CD4-positive, alpha-beta T cell treated with Interleukin-17A for 4 hours (primary cell): ENCODE results near the gene DNAJC3.
"Not testable (repeated sequence)": the region's sequence is repeated elsewhere in the genome, so short reads cannot be mapped to it uniquely, and the experiment has no call there.

Source experiments
- DNase-seq: peaks from one replicate; pipeline ENCODE4 v3.0.0-alpha.2; 2020; ENCODE audit warnings: mixed read lengths

Gene DNAJC3, protein sequence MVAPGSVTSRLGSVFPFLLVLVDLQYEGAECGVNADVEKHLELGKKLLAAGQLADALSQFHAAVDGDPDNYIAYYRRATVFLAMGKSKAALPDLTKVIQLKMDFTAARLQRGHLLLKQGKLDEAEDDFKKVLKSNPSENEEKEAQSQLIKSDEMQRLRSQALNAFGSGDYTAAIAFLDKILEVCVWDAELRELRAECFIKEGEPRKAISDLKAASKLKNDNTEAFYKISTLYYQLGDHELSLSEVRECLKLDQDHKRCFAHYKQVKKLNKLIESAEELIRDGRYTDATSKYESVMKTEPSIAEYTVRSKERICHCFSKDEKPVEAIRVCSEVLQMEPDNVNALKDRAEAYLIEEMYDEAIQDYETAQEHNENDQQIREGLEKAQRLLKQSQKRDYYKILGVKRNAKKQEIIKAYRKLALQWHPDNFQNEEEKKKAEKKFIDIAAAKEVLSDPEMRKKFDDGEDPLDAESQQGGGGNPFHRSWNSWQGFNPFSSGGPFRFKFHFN

GRCh38 chr13:95676762-95677563 is at the start of gene DNAJC3:
DNAJC3 (plus strand) TSS chr13:95677139; CDS start chr13:95677256, 117 bp downstream.
- DNase-seq: peak; percentile 98

- no peak for DNase-seq
These were observed 49.3 kb upstream of the DNAJC3 start for GRCh38 chr13:95627590-95627989.

DNA sequence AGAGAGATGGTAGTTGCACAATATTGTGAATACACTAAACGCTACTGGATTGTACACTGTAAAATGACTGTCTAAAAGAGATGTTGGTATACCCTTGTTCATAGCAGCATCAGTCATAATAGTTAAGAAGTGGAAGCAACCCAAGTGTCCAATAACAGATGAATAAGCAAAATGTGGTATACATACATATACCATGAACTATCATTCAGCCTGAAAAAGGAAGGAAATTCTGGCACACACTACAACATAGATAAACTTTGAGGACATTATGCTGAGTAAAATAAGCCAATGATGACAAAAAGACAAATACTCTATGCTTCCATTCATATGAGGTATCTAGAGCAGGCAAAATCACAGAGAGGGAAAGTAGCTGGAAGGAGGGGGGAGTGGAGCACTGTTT is 48.5 kb upstream of the DNAJC3 start:
- no peak for DNase-seq

DNA sequence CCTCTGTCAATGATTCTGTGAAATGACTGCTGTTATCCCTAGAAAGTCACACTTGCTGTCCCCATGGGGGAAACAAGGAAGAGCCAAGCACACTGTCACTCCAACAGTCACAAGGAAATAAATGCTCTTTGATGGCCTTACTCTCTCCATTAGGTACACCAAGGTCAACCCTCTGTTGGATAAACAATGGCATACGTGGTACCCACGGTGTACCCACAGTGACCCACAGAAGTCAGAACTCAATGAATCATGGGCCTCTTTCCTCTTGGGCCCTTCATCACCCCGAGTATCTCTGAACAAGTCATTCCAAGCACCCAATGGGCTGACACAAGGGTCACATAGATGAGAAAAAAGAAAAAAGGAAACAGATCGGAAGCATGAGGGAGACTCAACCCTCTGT is 47.9 kb upstream of the DNAJC3 start:
- DNase-seq: no peak

GRCh38 chr13:95630593-95630992 is 46.3 kb upstream of the DNAJC3 start:
- DNase-seq: no peak

DNA sequence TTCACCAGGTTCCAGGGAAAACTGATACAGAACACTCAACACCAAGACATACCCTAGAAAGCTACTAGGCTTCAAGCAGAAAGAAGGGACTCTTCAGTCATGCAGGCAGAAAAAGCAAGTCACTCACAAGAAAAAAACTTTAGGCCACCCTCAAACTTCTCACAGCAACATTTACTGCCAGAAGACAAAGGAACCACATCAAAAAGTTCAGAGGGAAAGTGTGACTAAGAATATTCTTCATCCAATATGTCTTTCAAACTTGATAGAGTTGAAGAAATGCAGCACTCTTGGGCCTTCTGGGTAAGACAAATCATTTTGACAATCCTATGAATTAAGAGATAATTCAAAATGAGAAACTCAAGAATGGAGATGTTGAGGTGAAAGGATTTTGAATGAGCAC is 40.1 kb upstream of the DNAJC3 start:
- no peak for DNase-seq

- DNase-seq: no peak
These were observed 35.5 kb upstream of the DNAJC3 start for GRCh38 chr13:95641291-95642027.

DNA sequence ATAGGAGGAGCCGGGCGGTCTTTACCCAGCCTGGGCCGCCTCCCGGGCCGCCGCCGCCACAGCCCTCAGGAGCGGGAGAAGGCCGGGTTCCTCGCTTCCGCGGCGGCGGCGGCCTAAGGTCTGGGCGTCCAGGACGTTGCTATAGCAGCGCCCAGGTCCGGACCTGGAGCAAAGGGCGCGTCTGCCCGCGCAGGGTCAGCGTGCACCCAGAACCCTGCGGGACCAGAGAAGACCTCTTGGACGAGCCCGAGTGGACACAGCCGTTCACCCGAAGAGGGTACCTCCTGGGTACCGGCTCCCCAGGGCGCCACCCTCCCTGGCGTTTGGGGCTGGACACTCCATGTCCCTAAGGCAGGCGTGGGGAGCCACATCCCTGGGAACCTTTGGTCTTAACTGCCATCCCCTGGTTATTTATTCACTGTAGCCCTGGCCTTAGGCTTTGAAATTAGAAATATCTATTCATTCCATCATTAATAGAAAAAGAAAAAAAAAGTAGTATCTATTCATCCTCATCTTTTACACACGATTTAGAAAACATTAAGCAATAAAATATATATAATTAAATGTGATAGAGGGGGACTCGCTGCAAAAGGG is 34.8 kb upstream of the DNAJC3 start:
- no peak for DNase-seq

DNA sequence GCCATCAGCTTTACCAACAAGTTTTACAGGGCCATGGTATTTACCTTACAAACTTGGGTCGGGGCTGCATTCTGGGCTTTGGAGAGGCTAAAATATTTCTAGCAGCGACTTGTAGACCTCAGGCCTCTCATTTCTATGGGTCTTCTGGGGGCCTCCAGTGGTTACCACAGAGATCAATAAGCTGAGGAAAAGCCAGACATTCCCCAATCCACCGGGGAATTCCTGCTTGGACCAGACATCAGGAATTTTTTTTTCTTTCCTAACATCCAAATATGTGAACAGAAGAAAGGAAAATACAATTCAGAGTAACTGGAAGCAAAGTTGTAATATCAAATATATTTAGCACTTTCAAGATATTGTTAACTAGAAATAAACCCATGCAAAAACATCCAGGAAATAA is 33.9 kb upstream of the DNAJC3 start:
- no peak for DNase-seq

DNA sequence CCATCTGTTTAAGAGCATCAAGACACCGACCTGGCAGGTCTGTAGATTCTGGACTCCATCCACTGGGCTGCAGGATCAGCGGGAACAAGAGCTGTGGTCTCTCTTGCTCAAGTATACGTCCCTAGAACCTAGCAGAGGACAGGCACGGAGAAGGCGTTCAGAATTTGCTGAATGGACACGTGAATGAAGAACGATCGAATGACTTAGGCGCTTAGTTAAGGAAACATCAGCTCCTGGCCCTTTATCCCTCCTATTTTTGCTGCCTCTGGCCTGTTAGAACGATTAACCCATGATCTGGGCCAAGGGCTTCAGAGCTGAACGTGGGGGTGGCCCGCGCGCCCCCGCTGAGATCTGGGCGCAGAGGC is 33.4 kb upstream of the DNAJC3 start:
- no peak for DNase-seq

- DNase-seq: no peak
These were observed 32.9 kb upstream of the DNAJC3 start for GRCh38 chr13:95643936-95644598.

- no peak for DNase-seq
These were observed 32.3 kb upstream of the DNAJC3 start, which contains the start of gene DZIP1 for GRCh38 chr13:95644601-95645052. DZIP1 (minus strand) TSS chr13:95644706; CDS start chr13:95642029, 2,677 bp downstream.

DNA sequence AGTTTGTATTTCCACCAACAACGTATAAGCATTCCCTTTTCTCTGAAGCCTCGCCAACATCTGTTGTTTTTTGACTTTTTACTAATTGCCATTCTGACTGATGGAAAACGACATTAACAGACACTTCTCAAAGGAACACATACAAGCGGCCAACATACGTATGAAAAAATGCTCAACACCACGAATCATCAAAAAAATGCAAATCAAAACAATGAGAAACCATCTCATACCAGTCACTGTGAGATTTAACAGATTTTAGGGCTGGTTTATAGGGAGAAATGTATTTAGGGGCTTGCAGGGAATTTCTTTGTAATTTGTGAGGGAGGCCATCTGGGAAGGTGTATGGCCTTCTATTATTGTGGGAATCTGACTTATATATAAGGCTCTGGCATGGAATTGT is 29.6 kb upstream of the DNAJC3 start:
- DNase-seq: no peak

GRCh38 chr13:95650696-95651095 is 26.2 kb upstream of the DNAJC3 start:
- no peak for DNase-seq

DNA sequence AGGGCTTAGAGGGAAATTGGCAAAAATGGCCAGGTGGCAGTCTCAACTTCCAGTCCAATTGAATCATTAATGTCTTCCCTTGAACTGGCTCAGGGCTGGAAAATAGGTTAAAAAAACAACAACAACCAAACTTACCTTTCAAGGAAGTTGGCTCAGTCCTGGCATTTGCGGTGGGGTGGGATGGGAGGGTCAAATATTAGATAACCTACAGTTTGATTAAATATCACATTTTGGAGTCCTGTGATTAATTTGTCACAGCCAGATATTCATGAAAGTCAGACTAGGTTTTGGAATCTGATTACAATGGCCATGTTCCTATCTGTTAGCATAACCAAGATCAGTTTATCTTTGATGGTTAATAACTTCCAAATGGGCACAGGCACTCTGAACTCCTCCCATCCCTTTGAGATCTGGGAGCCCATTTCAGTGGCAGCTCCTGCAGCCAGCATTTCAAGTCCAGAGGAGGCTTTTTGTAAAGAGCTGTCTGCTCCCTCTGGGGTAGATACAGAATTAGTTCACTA is 24.6 kb upstream of the DNAJC3 start:
- DNase-seq: no peak

DNA sequence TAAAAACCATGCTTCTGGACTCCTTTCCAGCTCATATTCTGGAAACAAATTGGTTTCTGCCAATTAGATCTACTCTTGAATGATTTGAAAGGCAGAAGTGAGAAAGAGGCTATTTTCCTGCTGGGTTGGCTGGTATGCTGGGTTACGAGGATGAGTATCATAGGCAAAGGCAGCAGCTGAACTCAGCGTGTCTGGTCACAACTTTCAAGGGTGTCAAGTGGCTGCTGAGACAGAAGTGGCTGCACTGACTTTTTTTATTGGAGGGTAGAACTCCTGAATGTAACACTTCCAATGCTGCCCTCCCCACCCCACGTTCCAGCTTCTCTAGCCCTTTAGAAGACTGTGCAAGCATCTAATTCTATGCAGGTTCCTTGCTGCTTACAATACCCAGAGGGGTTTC is 24.1 kb upstream of the DNAJC3 start:
- DNase-seq: no peak

DNA sequence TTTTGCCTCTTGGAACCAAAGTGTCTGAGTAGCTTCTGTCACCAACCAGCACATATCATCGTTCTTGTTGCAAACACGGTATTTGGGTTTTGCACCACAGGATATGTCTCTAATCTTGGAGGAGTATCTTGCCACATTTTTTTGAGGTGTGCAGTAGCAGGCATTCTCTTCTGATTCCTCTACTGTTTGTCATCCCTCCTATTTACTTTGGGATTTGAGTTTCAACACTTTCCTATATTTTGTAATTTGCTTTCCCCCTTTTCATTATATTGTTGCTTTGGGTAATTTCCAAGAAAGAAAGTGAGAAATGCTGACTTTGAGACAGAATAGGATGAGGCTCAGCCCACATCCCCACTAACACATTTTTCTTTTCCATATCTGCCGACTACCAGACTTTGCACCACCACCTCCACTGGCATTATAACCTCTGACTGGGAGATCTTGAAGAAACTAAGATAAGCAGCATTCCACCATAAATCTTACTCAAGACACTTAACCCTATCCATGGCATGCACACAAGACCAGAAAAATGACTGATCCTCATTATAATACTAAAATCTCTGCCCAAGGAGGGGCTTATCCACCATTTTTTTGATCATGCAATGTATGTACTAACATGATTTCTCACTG is 20.4 kb upstream of the DNAJC3 start:
- DNase-seq: no peak

DNA sequence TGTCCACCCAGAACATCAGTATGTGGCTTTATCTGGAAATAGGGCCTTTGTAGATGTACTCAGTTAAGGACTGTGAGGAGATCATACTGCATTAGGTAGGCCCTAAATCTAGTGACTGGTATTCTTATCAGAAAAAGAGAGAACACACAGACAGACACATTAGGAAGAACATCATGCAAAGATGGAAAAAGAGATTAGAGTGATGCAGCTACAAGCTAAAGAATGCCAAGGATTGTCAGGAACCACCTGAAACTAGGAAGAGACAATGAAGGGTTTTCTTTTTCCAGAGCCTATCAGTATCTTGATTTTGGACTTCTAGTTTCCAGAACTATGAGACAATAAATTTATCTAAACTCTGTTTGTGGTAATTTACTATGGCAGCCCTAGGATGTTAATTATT is 17.4 kb upstream of the DNAJC3 start:
- no peak for DNase-seq

- DNase-seq: peak; percentile 12
These were observed 15.9 kb upstream of the DNAJC3 start for GRCh38 chr13:95660981-95661581.

DNA sequence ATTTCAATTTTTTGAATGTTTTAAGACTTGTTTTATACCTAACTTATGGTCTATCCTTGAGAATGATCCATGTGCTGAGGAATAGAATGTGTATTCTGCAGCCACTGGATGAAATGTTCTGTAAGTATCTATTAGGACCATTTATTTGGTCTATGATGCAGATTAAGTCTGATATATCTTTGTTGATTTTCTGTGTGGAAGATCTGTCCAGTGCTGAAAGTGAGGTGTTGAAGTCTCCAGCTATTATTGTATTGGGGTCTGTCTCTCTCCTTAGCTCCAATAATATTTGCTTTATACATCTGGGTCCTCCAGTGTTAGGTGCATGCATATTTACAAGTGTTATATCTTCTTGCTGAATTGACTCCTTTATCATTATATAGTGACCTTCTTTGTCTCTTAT is 9.7 kb upstream of the DNAJC3 start:
- DNase-seq: not testable (repeated sequence)

DNA sequence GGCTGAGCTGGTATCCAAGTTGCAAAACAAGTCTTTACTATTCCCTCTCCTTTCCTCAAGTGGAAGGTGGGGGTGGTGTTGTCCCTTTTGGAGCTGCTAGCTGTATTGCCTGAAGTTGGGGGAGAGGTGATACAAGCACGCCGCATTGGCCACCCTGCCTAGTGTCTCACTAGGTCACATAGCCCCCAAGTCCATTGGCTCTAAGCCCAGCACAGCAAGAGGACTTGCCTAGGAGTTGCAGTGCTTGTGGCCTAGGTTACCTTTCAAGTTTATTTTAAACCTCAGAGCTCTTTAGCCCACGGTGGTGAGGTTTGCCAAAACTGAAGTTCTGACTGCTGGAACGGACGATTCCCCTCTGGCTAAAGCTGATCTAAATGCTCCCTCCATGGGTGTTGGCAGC is 5.3 kb upstream of the DNAJC3 start:
- DNase-seq: no peak
